ENCODE measurements around the gene CEP128.
A peak's percentile ranks its signal among the peaks of the same experiment; 100 is the strongest.

Gene CEP128

GRCh38 chr14:80606347-80606772 is 335.2 kb downstream of the CEP128 start:
- no peak overlapping the region for H4K8ac ChIP-seq (ENCODE audit: low read depth, low read length)
- no peak overlapping the region for H3K27ac ChIP-seq (ENCODE audit: low read depth, low read length)
- H2BK120ac ChIP-seq (ENCODE audit: insufficient read depth, low read length, poor library complexity): no peak overlapping the region
- no peak overlapping the region for H2BK5ac ChIP-seq (ENCODE audit: low read depth, low read length, poor library complexity)
- no peaks in the 10 kb centered on the region for H3K79me1 ChIP-seq (ENCODE audit: low read length)
- no peaks in the 10 kb centered on the region for H3K79me2 ChIP-seq (ENCODE audit: control insufficient read depth, insufficient read depth, low read length, poor library complexity)
- H4K91ac ChIP-seq (ENCODE audit: low read depth, low read length): no peak overlapping the region
- no peaks in the 10 kb centered on the region for H3K27me3 ChIP-seq (ENCODE audit: insufficient read depth, low read length)
- no peak overlapping the region for H3K23ac ChIP-seq (ENCODE audit: low read length)
- H3K18ac ChIP-seq (ENCODE audit: low read length): no peak overlapping the region
- peak in 1 of 2 donors; percentile 45 for DNase-seq
- no peak overlapping the region for H2AK5ac ChIP-seq (ENCODE audit: low read length)
- no peaks in the 10 kb centered on the region for H3K4me1 ChIP-seq (ENCODE audit: control insufficient read depth in 1 of 2, insufficient read depth in 2 of 2, low read length in 2 of 2)
- no peak overlapping the region for H3K4me3 ChIP-seq (ENCODE audit: low read depth, low read length)
- no peak overlapping the region for H2BK12ac ChIP-seq (ENCODE audit: low read length)
- no peaks in the 10 kb centered on the region for H3K36me3 ChIP-seq (ENCODE audit: control insufficient read depth in 1 of 2, insufficient read depth in 2 of 2, low read length in 2 of 2)
- H3K9ac ChIP-seq (ENCODE audit: low read length): no peak overlapping the region
- H3K4ac ChIP-seq (ENCODE audit: low read depth, low read length): no peak overlapping the region
- H3K9me3 ChIP-seq (ENCODE audit: insufficient read depth, low read depth, low read length): no peaks in the 10 kb centered on the region
- no peak overlapping the region for H4K12ac ChIP-seq (ENCODE audit: low read depth, low read length)
- no peak overlapping the region for H3K4me2 ChIP-seq (ENCODE audit: low read length)
- no peak overlapping the region for H3K14ac ChIP-seq (ENCODE audit: low read length)
- no peak overlapping the region for H2AFZ ChIP-seq (ENCODE audit: insufficient read depth, low read length, poor library complexity)

- H3K79me1 ChIP-seq (ENCODE audit: low read length): no peaks in the 10 kb centered on the region
- H3K9me3 ChIP-seq (ENCODE audit: insufficient read depth, low read depth, low read length): no peaks in the 10 kb centered on the region
- no peak overlapping the region for H4K91ac ChIP-seq (ENCODE audit: low read depth, low read length)
- H2AK5ac ChIP-seq (ENCODE audit: low read length): no peak overlapping the region
- no peak overlapping the region for H2BK120ac ChIP-seq (ENCODE audit: insufficient read depth, low read length, poor library complexity)
- H3K4me3 ChIP-seq (ENCODE audit: low read depth, low read length): no peak overlapping the region
- H3K9ac ChIP-seq (ENCODE audit: low read length): no peak overlapping the region
- no peaks in the 10 kb centered on the region for H3K36me3 ChIP-seq (ENCODE audit: control insufficient read depth in 1 of 2, insufficient read depth in 2 of 2, low read length in 2 of 2)
- no peaks in the 10 kb centered on the region for H3K79me2 ChIP-seq (ENCODE audit: control insufficient read depth, insufficient read depth, low read length, poor library complexity)
- H3K23ac ChIP-seq (ENCODE audit: low read length): no peak overlapping the region
- H2AFZ ChIP-seq (ENCODE audit: insufficient read depth, low read length, poor library complexity): no peak overlapping the region
- H3K18ac ChIP-seq (ENCODE audit: low read length): no peak overlapping the region
- H3K4me1 ChIP-seq (ENCODE audit: control insufficient read depth in 1 of 2, insufficient read depth in 2 of 2, low read length in 2 of 2): no peaks in the 10 kb centered on the region
- no peak overlapping the region for H3K4me2 ChIP-seq (ENCODE audit: low read length)
- H3K27ac ChIP-seq (ENCODE audit: low read depth, low read length): no peak overlapping the region
- no peak overlapping the region for H2BK12ac ChIP-seq (ENCODE audit: low read length)
- no peak overlapping the region for H4K12ac ChIP-seq (ENCODE audit: low read depth, low read length)
- no peak overlapping the region for H4K8ac ChIP-seq (ENCODE audit: low read depth, low read length)
- H3K4ac ChIP-seq (ENCODE audit: low read depth, low read length): no peak overlapping the region
- peak in 1 of 2 donors; percentile 41 for DNase-seq
- no peak overlapping the region for H2BK5ac ChIP-seq (ENCODE audit: low read depth, low read length, poor library complexity)
- H3K27me3 ChIP-seq (ENCODE audit: insufficient read depth, low read length): no peaks in the 10 kb centered on the region
- H3K14ac ChIP-seq (ENCODE audit: low read length): no peak overlapping the region
Measured at GRCh38 chr14:80605536-80605935, 336.0 kb downstream of the CEP128 start.

DNA sequence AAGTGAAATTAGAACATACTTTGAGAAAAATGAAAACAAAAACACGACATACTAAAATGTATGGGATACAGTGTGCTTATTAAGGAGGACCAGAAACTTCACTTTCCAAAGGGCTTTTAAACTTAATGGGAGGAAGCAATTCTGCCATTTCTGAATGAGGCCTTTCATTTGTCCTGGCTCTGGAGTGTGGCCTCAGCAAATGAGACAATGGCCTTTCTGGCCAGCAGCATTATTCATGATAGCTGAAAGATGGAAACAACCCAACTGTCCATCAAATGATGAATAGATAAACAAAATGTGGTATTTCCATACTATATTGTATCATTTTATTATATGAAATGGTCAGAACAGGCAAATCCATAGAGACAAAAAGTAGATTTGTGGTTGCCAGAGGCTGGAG is 338.6 kb downstream of the CEP128 start:
- H2AK5ac ChIP-seq (ENCODE audit: low read length): no peak overlapping the region
- no peaks in the 10 kb centered on the region for H3K4me1 ChIP-seq (ENCODE audit: control insufficient read depth in 1 of 2, insufficient read depth in 2 of 2, low read length in 2 of 2)
- no peak overlapping the region for H2BK12ac ChIP-seq (ENCODE audit: low read length)
- H3K79me2 ChIP-seq (ENCODE audit: control insufficient read depth, insufficient read depth, low read length, poor library complexity): no peaks in the 10 kb centered on the region
- H3K4me3 ChIP-seq (ENCODE audit: low read depth, low read length): no peak overlapping the region
- H4K8ac ChIP-seq (ENCODE audit: low read depth, low read length): no peak overlapping the region
- H3K9ac ChIP-seq (ENCODE audit: low read length): no peak overlapping the region
- H3K14ac ChIP-seq (ENCODE audit: low read length): no peak overlapping the region
- WGBS (ENCODE audit: extremely low coverage, insufficient coverage, insufficient read length): no CpG with 5 or more reads among the region's 1 CpG
- no peak overlapping the region for H3K27ac ChIP-seq (ENCODE audit: low read depth, low read length)
- no peak overlapping the region for H2BK5ac ChIP-seq (ENCODE audit: low read depth, low read length, poor library complexity)
- DNase-seq: no peak
- H3K36me3 ChIP-seq (ENCODE audit: control insufficient read depth in 1 of 2, insufficient read depth in 2 of 2, low read length in 2 of 2): no peaks in the 10 kb centered on the region
- H3K4me2 ChIP-seq (ENCODE audit: low read length): no peak overlapping the region
- H4K12ac ChIP-seq (ENCODE audit: low read depth, low read length): no peak overlapping the region
- H3K4ac ChIP-seq (ENCODE audit: low read depth, low read length): no peak overlapping the region
- no peaks in the 10 kb centered on the region for H3K9me3 ChIP-seq (ENCODE audit: insufficient read depth, low read depth, low read length)
- H3K79me1 ChIP-seq (ENCODE audit: low read length): no peaks in the 10 kb centered on the region
- H2AFZ ChIP-seq (ENCODE audit: insufficient read depth, low read length, poor library complexity): no peak overlapping the region
- H4K91ac ChIP-seq (ENCODE audit: low read depth, low read length): no peak overlapping the region
- H3K23ac ChIP-seq (ENCODE audit: low read length): no peak overlapping the region
- no peak overlapping the region for H2BK120ac ChIP-seq (ENCODE audit: insufficient read depth, low read length, poor library complexity)
- H3K27me3 ChIP-seq (ENCODE audit: insufficient read depth, low read length): no peaks in the 10 kb centered on the region
- no peak overlapping the region for H3K18ac ChIP-seq (ENCODE audit: low read length)

- no peaks in the 10 kb centered on the region for H3K4me1 ChIP-seq (ENCODE audit: control insufficient read depth in 1 of 2, insufficient read depth in 2 of 2, low read length in 2 of 2)
- H4K8ac ChIP-seq (ENCODE audit: low read depth, low read length): no peak overlapping the region
- no peak overlapping the region for H3K27ac ChIP-seq (ENCODE audit: low read depth, low read length)
- H3K9me3 ChIP-seq (ENCODE audit: insufficient read depth, low read depth, low read length): no peaks in the 10 kb centered on the region
- no peak overlapping the region for H3K23ac ChIP-seq (ENCODE audit: low read length)
- H3K79me1 ChIP-seq (ENCODE audit: low read length): peaks cover 1% of the 10 kb centered on the region
- H4K12ac ChIP-seq (ENCODE audit: low read depth, low read length): no peak overlapping the region
- no peak overlapping the region for H2AK5ac ChIP-seq (ENCODE audit: low read length)
- H3K9ac ChIP-seq (ENCODE audit: low read length): no peak overlapping the region
- H3K4me2 ChIP-seq (ENCODE audit: low read length): no peak overlapping the region
- no peak overlapping the region for H2BK120ac ChIP-seq (ENCODE audit: insufficient read depth, low read length, poor library complexity)
- no peaks in the 10 kb centered on the region for H3K79me2 ChIP-seq (ENCODE audit: control insufficient read depth, insufficient read depth, low read length, poor library complexity)
- no peak overlapping the region for H3K4me3 ChIP-seq (ENCODE audit: low read depth, low read length)
- no peaks in the 10 kb centered on the region for H3K27me3 ChIP-seq (ENCODE audit: insufficient read depth, low read length)
- no peak overlapping the region for H2AFZ ChIP-seq (ENCODE audit: insufficient read depth, low read length, poor library complexity)
- no peak overlapping the region for H3K18ac ChIP-seq (ENCODE audit: low read length)
- no peaks in the 10 kb centered on the region for H3K36me3 ChIP-seq (ENCODE audit: control insufficient read depth in 1 of 2, insufficient read depth in 2 of 2, low read length in 2 of 2)
- WGBS (ENCODE audit: extremely low coverage, insufficient coverage, insufficient read length): no CpG with 5 or more reads among the region's 3 CpGs
- peak in 1 of 2 donors; percentile 57 for DNase-seq
- H2BK5ac ChIP-seq (ENCODE audit: low read depth, low read length, poor library complexity): no peak overlapping the region
- H2BK12ac ChIP-seq (ENCODE audit: low read length): no peak overlapping the region
- H3K4ac ChIP-seq (ENCODE audit: low read depth, low read length): no peak overlapping the region
- H4K91ac ChIP-seq (ENCODE audit: low read depth, low read length): no peak overlapping the region
- H3K14ac ChIP-seq (ENCODE audit: low read length): no peak overlapping the region
Measured at GRCh38 chr14:80587096-80587724, 354.3 kb downstream of the CEP128 start.
